Retina (tissue), 1 donor: ENCODE results near the gene STARD8.
A peak's percentile ranks its signal among the peaks of the same experiment; 100 is the strongest.
"Not testable (repeated sequence)": the region's sequence is repeated elsewhere in the genome, so short reads cannot be mapped to it uniquely, and the experiment has no call there.

Experiments
- DNase-seq: peaks from one replicate; pipeline ENCODE4 v3.0.0-alpha.2; 2016

STARD8 gene

GRCh38 chrX:68719181-68719903 is 71.9 kb downstream of the STARD8 start:
- DNase-seq: no peak

DNA sequence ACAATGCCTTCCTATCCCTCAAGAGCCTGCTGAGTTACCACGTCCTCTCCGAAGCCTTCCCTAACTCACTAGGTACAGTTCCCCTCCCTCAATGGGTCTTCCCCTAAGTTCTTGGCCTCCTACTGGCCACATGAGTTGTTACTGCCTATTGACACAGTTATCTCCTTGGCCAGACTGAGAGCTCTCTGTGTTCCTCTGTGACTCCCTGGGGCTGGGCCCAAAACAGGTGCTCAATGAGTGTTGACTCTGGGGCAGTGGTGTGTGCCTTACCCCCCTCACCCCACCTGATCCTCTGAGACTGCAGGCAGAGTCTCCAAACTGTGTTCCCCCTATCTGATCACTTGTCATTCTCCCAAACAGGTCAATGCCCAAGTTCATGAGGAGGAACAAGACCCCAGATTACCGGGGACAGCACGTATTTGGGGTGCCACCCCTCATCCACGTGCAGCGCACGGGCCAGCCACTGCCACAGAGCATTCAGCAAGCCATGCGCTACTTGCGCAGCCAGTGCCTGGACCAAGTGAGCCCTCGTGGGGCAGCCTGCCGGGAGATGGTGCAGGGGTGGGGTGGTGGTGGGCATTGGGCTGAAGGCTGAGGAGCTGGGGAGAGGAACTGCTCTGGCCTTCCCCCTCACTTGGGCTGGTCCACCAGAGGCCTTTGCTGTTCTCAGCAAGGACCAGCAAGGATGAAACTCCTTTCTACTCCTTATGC is 72.6 kb downstream of the STARD8 start:
- no peak for DNase-seq

DNA sequence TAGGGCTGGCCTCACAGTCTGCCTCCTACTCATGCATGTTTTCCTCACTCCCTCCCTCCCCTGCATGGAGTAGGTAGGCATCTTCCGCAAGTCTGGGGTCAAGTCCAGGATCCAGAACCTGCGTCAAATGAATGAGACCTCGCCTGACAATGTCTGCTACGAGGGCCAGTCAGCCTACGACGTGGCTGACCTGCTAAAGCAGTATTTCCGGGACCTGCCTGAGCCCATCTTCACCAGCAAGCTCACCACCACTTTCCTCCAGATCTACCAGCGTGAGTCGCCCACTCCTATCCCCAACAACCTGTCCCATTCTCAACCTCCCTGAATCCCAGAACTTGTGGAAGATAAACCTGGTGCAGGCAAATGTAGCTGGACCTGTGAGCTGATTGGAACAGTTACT is 73.4 kb downstream of the STARD8 start:
- no peak for DNase-seq

DNA sequence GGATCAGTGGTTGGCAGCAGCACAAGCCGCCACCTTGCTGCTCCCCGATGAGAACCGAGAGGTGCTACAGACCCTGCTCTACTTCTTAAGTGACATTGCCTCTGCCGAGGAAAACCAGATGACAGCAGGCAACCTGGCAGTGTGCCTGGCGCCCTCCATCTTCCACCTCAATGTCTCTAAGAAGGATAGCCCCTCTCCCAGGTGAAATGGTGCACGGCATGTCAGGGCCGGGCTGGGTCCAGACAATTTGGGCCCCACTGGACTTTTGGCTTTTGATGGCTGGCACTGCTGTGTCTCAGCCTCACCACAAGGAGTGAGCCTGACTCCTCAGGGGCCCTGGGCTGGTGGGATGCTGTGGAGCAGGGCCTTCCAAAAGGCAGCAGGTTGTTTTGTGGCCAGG is 74.1 kb downstream of the STARD8 start:
- DNase-seq: no peak

DNA sequence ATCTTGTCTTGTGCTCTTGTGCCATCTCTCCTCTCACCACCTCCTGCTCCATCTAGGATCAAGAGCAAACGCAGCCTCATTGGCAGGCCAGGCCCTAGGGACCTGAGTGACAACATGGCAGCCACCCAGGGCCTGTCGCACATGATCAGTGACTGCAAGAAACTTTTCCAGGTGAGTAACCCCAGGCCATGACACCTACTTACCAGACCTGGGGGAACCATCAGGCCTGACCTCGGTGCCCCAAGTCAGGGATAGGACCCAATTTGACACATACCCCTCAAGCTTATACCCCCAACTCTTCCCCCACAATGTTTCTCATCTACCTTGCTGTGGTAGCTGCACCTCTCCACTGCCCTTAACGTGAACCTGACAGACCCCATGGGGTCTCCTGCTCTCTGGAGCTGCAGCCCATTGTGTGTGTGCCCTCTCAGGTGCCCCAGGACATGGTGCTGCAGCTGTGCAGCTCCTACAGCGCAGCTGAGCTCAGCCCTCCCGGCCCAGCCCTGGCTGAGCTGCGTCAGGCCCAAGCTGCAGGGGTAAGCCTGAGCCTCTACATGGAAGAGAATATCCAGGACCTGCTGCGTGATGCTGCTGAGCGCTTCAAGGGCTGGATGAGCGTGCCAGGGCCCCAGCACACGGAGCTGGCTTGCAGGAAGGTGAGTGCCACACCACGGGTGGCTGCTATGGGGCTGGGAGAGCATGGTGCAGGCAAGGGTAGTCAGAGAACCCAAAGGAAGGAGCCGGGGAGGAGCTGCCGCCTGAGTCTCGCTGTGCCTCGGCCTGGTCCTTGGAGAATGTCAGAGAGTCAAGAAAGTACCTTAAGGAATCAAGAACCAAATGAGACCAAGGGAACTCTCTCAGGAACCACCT is 74.8 kb downstream of the STARD8 start:
- DNase-seq: no peak

DNA sequence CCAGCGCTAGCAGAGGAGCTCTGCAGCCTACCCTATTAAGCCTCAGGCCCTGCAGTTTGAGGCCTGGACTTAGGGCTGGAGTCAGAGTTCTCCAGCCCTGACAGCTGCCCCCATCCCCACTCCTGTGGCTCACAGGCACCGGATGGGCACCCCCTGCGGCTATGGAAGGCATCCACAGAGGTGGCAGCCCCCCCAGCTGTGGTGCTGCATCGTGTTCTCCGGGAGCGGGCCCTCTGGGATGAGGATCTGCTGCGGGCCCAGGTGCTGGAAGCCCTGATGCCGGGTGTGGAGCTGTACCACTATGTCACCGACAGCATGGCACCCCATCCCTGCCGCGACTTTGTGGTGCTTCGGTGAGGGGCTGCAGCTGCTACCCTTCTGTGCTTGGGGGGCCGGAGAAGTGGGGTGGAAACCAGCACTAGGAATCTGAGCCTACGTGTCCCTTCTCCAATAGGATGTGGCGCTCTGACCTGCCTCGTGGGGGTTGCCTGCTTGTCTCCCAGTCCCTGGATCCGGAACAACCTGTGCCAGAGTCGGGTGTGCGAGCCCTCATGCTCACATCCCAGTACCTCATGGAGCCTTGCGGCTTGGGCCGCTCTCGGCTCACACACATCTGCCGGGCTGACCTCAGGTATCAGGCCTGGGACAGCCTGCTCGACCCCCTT is 76.2 kb downstream of the STARD8 start:
- no peak for DNase-seq

DNA sequence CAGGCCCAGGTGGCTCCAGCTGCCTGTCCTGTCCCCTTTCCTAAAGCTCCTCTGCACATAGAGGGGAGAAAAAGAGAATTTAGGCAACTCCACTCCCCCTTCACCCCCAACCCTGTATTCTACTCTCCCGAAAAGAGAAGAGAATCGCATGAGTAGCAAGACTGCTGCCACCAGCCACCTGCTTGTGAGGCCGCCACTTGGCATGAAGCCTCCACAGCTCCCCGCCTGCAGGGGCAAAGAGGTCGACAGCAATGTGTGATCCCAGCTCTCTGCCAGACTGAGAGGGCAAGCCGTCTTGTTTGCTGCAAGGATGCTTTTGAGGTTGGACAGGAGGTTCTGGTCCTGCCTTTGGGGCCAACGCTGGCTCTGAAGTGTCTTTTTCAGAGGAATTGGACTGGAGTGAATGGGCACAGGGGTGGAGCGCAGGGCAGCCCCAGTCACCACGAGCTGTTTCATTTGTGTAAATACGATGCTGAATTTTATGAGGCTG is 77.1 kb downstream of the STARD8 start:
- no peak for DNase-seq

GRCh38 chrX:68725756-68726365 is 78.4 kb downstream of the STARD8 start:
- DNase-seq: no peak

DNA sequence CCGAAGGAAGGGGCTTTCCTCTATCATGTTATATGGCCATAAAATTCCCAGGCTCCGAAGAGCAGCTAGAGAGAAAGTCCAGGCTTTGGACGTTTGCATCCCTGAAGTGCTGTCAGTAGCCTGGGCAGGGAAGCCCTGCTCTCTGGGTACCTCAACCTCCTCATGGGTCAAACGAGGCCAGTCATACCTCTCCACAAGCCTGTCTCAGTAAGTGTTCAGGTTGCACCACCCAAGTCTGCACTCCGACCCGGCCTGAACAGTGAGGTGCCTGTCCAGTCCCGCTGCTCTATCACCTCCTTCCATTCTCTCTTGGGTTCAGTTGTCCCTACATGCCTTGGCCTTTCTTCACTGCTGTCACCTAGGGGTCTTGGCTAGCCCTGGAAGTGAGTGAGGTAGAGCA is 78.9 kb downstream of the STARD8 start:
- DNase-seq: no peak

DNA sequence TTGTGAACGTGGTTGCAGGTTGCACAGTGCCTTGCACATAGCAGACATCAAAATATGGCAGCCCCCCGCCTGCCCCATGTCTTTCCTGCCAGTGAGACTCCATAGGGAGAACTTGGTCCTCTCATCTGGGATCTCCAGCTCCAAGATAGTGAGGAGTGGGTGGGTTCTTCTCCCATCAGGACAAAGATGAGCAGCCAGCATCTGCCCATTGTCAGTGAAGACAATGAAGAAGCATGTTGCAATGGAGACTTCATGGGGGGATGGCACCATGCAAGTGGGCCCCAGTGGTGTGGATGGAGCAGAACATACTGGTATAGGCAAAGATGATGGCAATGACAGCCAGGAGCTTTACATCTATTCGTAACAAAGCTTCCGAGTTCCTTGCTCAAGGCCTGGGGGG is 80.2 kb downstream of the STARD8 start:
- no peak for DNase-seq

DNA sequence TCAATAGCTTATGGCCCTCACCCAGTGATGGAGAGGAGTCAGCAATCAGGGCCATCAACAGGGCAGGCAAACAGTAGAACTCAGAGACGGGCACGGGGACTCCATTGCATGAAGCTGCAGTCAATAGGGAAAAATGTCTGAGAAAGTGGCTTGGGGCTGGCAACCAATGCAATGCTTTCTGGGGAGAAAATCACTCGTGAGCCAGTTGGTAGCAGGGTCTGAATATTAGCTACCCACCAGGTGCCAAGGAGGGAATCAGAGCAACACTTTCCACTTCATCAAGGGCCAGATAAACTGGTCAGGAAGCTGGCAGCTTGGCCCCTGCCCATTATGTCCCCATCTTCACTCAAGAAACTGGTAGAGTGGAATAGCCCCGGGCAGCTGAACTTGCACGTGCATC is 80.7 kb downstream of the STARD8 start:
- no peak for DNase-seq

DNA sequence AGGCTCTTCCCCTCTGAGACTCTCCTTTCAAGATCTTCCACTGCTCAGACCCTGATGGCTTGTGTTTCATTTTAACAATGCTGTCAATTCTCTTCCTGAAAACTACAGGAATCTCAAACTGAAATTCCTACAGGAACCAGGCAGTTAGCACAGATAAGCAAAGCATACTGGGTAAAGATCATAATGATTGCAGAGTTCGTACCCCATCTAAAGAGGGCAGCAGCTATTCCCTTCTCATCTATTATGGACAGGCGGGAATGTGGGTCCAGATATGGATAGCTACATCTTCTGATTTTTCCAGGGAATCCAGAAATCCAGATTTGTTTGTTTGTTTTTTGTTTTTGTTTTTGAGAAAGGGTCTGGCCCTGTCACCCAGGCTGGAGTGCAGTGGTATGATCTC is 83.8 kb downstream of the STARD8 start:
- no peak for DNase-seq

DNA sequence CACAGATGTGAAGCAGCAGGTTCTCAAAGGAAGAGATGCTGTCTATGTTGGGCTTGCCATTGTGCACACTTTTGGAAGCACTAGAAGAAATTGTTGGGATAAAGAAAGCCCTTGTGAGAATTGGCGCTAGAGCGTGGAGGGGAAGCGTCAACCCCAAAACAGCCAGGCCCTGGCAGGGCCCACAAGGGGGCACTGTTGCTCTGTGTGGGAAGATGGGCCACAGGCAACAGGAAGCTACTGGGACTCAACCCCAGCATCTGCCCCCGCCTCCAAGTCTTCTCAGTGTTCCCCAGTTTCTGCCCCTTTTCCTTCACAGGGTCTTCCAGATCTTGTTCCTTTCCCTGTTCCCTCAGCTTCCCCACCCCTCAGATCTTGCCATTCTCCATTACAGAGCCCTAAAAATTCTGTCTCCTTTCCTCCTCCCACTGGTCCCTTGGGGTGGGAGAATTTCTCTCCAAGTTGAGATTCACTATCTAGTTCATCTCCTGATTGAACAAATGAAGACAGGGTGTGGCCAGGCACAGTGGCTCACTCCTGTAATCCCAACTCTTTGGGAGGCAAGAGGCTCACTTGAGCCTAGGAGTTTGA is 85.5 kb downstream of the STARD8 start:
- DNase-seq: peak; percentile 32

- no peak for DNase-seq
These were observed 87.8 kb downstream of the STARD8 start for GRCh38 chrX:68735266-68735665.

DNA sequence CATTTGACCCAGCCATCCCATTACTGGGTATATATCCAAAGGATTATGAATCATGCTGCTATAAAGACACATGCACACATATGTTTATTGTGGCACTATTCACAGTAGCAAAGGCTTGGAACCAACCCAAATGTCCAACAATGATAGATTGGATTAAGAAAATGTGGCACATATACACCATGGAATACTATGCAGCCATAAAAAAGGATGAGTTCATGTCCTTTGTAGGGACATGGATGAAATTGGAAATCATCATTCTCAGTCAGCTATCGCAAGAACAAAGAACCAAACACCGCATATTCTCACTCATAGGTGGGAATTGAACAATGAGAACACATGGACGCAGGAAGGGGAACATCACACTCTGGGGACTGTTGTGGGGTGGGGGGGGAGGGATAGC is 94.4 kb downstream of the STARD8 start:
- DNase-seq: not testable (repeated sequence)

- DNase-seq: no peak
These were observed 96.3 kb downstream of the STARD8 start for GRCh38 chrX:68743754-68744153.

GRCh38 chrX:68746988-68747387 is 99.5 kb downstream of the STARD8 start:
- no peak for DNase-seq

DNA sequence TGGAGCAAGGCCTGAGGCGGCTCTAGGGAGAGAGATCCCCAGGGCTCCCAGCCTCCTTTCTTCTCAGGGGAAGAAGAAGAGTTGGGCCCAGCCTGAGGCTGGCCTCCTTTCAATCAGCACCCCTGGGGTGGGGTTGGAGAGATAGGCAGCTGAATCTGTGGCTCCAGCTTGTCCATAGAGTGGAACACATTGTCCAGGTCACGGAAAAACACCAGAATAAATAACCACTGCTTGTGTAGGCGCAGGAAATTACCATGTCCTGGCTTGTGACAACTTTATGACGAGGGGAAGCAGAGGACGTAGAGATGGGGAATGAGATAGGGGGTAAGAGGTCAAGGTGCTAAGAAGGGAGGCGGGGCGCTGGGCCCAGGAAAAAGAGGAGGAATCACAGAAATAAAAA is 100.6 kb downstream of the STARD8 start:
- DNase-seq: no peak

DNA sequence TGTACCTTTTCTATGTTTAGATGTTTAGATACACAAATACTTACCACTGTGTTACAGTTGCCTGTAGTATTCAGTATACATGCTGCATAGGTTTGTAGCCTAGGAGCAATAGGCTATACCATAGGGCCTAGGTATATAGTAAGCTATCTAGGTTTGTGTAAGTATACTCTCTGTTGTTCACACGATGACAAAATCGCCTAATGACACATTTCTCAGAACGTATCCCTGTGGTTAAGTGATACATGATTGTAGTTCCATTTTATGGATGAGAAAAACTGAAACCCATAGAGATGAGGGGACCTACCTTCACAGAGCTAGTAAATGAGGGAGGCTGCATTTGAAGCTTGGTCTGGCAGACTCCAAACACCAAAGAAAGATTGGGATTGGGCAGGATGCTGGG is 102.0 kb downstream of the STARD8 start:
- no peak for DNase-seq

DNA sequence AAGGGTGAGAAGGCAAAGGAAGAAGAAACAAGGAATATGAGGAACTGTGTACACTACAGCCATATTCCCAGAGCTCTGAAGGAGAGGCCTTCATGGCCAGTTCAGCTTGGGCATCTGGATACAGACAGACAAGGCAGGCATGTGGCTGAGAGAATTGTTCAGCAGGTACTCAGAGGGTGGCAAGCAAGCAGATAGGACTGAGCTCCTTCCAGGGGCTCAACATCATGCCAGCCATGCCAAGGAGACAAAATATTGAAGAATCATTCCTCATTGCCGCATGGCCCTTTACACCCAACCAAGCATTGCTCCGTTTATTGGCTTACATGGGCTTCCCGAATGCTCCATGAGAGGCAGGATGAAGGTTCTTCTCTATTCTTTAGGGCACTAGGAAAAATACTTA is 102.8 kb downstream of the STARD8 start:
- no peak for DNase-seq

DNA sequence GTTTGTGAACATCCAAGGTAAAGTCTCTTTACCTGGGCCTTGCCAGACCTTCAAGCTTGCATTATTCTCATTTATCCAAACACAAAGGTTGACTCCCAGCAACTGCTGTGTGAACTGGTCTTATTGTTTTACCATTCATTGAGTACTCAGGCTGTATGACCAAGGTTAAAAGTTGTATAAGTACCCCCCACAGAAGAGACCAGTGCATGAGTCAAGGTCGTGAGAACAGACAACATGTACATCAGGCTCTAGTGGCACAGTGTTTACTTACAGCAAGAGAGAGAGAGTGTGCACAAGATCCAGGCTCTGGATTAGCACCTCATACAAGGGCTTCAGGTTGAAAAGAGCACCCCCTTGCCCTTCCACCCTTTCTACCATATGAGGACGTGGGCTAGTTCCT is 103.9 kb downstream of the STARD8 start:
- DNase-seq: no peak

DNA sequence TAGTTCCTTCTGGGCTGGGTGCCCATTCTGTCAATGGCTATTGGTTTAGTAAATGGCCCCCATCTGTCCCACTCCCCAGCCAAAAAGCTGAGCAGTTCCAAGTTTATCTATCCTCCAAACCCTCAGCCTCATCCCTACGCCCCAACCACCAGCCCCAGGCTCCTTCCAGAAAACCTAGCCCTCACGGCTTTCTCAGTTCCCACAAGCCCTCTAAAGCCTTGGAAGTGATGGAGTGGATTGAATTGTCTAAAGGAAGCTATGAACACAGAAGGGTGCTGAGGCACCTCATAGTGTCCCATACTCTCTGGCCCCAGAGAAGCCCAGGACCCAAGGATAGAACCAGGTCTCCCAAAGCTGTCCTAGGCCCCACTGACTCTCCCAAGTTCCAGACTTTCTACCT is 105.8 kb downstream of the STARD8 start:
- no peak for DNase-seq
